Trophoblast cell (in vitro differentiated cells and primary cell): Measurements from ENCODE around the gene HDAC9.
"Not testable (repeated sequence)": the region's sequence is repeated elsewhere in the genome, so short reads cannot be mapped to it uniquely, and the experiment has no call there.

ENCODE experiments used
- DNase-seq, 2 donors: peaks; one replicate each; pipeline ENCODE4 v3.0.0-alpha.2; 2016
- H2AFZ ChIP-seq: 2 replicates; pipeline ENCODE4 v1.6.1; 2013; ENCODE audit warnings: low read length, moderate library complexity, mild to moderate bottlenecking; ENCODE audit not compliant: insufficient read depth, poor library complexity
- H2AK5ac ChIP-seq: 2 replicates; pipeline ENCODE4 v1.6.1; 2013; ENCODE audit warnings: mild to moderate bottlenecking, low read length
- H2BK120ac ChIP-seq: 2 replicates; pipeline ENCODE4 v1.6.1; 2013; ENCODE audit warnings: low read length, mild to moderate bottlenecking, moderate library complexity; ENCODE audit not compliant: insufficient read depth, poor library complexity
- H2BK12ac ChIP-seq: 2 replicates; pipeline ENCODE4 v1.6.1; 2013; ENCODE audit warnings: mild to moderate bottlenecking, low read length, moderate library complexity
- H2BK5ac ChIP-seq: 2 replicates; pipeline ENCODE4 v1.6.1; 2013; ENCODE audit warnings: low read length, low read depth, moderate library complexity, mild to moderate bottlenecking; ENCODE audit not compliant: poor library complexity
- H3K14ac ChIP-seq: 2 replicates; pipeline ENCODE4 v1.6.1; 2013; ENCODE audit warnings: mild to moderate bottlenecking, low read length
- H3K18ac ChIP-seq: 2 replicates; pipeline ENCODE4 v1.6.1; 2013; ENCODE audit warnings: mild to moderate bottlenecking, low read length
- H3K23ac ChIP-seq: 2 replicates; pipeline ENCODE4 v1.6.1; 2013; ENCODE audit warnings: low read length
- H3K27ac ChIP-seq: 2 replicates; pipeline ENCODE4 v1.5.1; 2013; ENCODE audit warnings: low read depth, mild to moderate bottlenecking, inconsistent platforms, low read length, moderate library complexity
- H3K27me3 ChIP-seq: 2 replicates; pipeline ENCODE4 v1.6.1; 2013; ENCODE audit warnings: inconsistent platforms, mild to moderate bottlenecking, low read length, moderate library complexity; ENCODE audit not compliant: insufficient read depth
- H3K36me3 ChIP-seq, 2 experiments: 1 replicate in 1 of 2; 2 replicates in 1 of 2; pipeline ENCODE4 v1.6.1; 2013; ENCODE audit warnings: low read length in 2 of 2, mild to moderate bottlenecking in 2 of 2, moderate library complexity in 1 of 2; ENCODE audit not compliant: insufficient read depth in 2 of 2, control insufficient read depth in 1 of 2
- H3K4ac ChIP-seq: 2 replicates; pipeline ENCODE4 v1.6.1; 2013; ENCODE audit warnings: low read depth, mild to moderate bottlenecking, low read length, moderate library complexity
- H3K4me1 ChIP-seq, 2 experiments: 1 replicate in 1 of 2; 2 replicates in 1 of 2; pipeline ENCODE4 v1.6.1; 2013; ENCODE audit warnings: low read length in 2 of 2, mild to moderate bottlenecking in 2 of 2, moderate library complexity in 1 of 2; ENCODE audit not compliant: insufficient read depth in 2 of 2, control insufficient read depth in 1 of 2
- H3K4me2 ChIP-seq: 2 replicates; pipeline ENCODE4 v1.6.1; 2013; ENCODE audit warnings: inconsistent platforms, mild to moderate bottlenecking, low read length, moderate library complexity
- H3K4me3 ChIP-seq: 2 replicates; pipeline ENCODE4 v1.5.1; 2013; ENCODE audit warnings: mild to moderate bottlenecking, low read depth, low read length, inconsistent platforms
- H3K79me1 ChIP-seq: one replicate; pipeline ENCODE4 v1.6.1; 2013; ENCODE audit warnings: low read length
- H3K79me2 ChIP-seq: 2 replicates; pipeline ENCODE4 v1.6.1; 2013; ENCODE audit warnings: low read length, mild to moderate bottlenecking; ENCODE audit not compliant: control insufficient read depth, insufficient read depth, poor library complexity
- H3K9ac ChIP-seq: 2 replicates; pipeline ENCODE4 v1.6.1; 2013; ENCODE audit warnings: mild to moderate bottlenecking, low read length
- H3K9me3 ChIP-seq: 2 replicates; pipeline ENCODE4 v1.6.1; 2013; ENCODE audit warnings: low read depth, mild to moderate bottlenecking, control low read depth, inconsistent platforms, low read length; ENCODE audit not compliant: insufficient read depth
- H4K12ac ChIP-seq: 2 replicates; pipeline ENCODE4 v1.6.1; 2013; ENCODE audit warnings: low read depth, mild to moderate bottlenecking, low read length, moderate library complexity
- H4K8ac ChIP-seq: 2 replicates; pipeline ENCODE4 v1.6.1; 2013; ENCODE audit warnings: low read depth, mild to moderate bottlenecking, low read length, moderate library complexity
- H4K91ac ChIP-seq: one replicate; pipeline ENCODE4 v1.6.1; 2013; ENCODE audit warnings: low read depth, mild to moderate bottlenecking, low read length, moderate library complexity
- WGBS: extraction: QIAGEN DNeasy Blood & Tissue Kit; methylation state at CpG from one replicate; pipeline ENCODE4 v1.1.7; 2013; ENCODE audit warnings: missing lambda C conversion rate; ENCODE audit not compliant: insufficient read length, insufficient coverage; ENCODE audit errors: extremely low coverage; 5-methylcytosine and 5-hydroxymethylcytosine counted together

Gene HDAC9

GRCh38 chr7:18721429-18721828, 225.9 kb downstream of the HDAC9 start:
- H3K4me3 ChIP-seq: no peak overlapping the region
- no peak overlapping the region for H2BK12ac ChIP-seq
- no peak overlapping the region for H3K23ac ChIP-seq
- H3K79me2 ChIP-seq: no peaks in the 10 kb centered on the region
- no peak overlapping the region for H3K27ac ChIP-seq
- H4K12ac ChIP-seq: no peak overlapping the region
- H3K4me2 ChIP-seq: no peak overlapping the region
- no peaks in the 10 kb centered on the region for H3K36me3 ChIP-seq
- no peaks in the 10 kb centered on the region for H3K4me1 ChIP-seq
- no peak overlapping the region for H4K91ac ChIP-seq
- no peak overlapping the region for H2AFZ ChIP-seq
- no peak overlapping the region for H3K18ac ChIP-seq
- H2BK120ac ChIP-seq: no peak overlapping the region
- DNase-seq: no peak
- H4K8ac ChIP-seq: no peak overlapping the region
- H2BK5ac ChIP-seq: no peak overlapping the region
- H2AK5ac ChIP-seq: no peak overlapping the region
- H3K9ac ChIP-seq: no peak overlapping the region
- H3K79me1 ChIP-seq: no peaks in the 10 kb centered on the region
- no CpG with 5 or more reads among the region's 5 CpGs for WGBS
- H3K4ac ChIP-seq: no peak overlapping the region
- no peaks in the 10 kb centered on the region for H3K9me3 ChIP-seq
- no peak overlapping the region for H3K14ac ChIP-seq
- no peaks in the 10 kb centered on the region for H3K27me3 ChIP-seq

- no peak overlapping the region for H3K27ac ChIP-seq
- no peak overlapping the region for H2BK120ac ChIP-seq
- no peaks in the 10 kb centered on the region for H3K79me2 ChIP-seq
- no peak overlapping the region for H3K18ac ChIP-seq
- H3K9me3 ChIP-seq: no peaks in the 10 kb centered on the region
- no peak overlapping the region for H2BK12ac ChIP-seq
- H3K14ac ChIP-seq: no peak overlapping the region
- H2AK5ac ChIP-seq: no peak overlapping the region
- H3K4me2 ChIP-seq: no peak overlapping the region
- no peaks in the 10 kb centered on the region for H3K36me3 ChIP-seq
- H3K9ac ChIP-seq: no peak overlapping the region
- H3K23ac ChIP-seq: no peak overlapping the region
- H4K91ac ChIP-seq: no peak overlapping the region
- no CpG with 5 or more reads among the region's 2 CpGs for WGBS
- H3K4me1 ChIP-seq: no peaks in the 10 kb centered on the region
- DNase-seq: no peak
- no peaks in the 10 kb centered on the region for H3K27me3 ChIP-seq
- no peak overlapping the region for H3K4ac ChIP-seq
- H4K12ac ChIP-seq: no peak overlapping the region
- H3K79me1 ChIP-seq: no peaks in the 10 kb centered on the region
- H3K4me3 ChIP-seq: no peak overlapping the region
- no peak overlapping the region for H2BK5ac ChIP-seq
- H2AFZ ChIP-seq: no peak overlapping the region
- H4K8ac ChIP-seq: no peak overlapping the region
These were observed 228.8 kb downstream of the HDAC9 start for GRCh38 chr7:18724318-18724717.

GRCh38 chr7:18727115-18727870, 231.7 kb downstream of the HDAC9 start:
- H3K27ac ChIP-seq: no peak overlapping the region
- H4K12ac ChIP-seq: no peak overlapping the region
- no peak overlapping the region for H2AK5ac ChIP-seq
- no peak overlapping the region for H2BK5ac ChIP-seq
- H3K79me1 ChIP-seq: no peaks in the 10 kb centered on the region
- no peaks in the 10 kb centered on the region for H3K79me2 ChIP-seq
- H4K8ac ChIP-seq: no peak overlapping the region
- no peak overlapping the region for H3K4me2 ChIP-seq
- no peak overlapping the region for H3K23ac ChIP-seq
- no peaks in the 10 kb centered on the region for H3K27me3 ChIP-seq
- no peak overlapping the region for H2BK12ac ChIP-seq
- H3K4ac ChIP-seq: no peak overlapping the region
- H3K9me3 ChIP-seq: no peaks in the 10 kb centered on the region
- no CpG with 5 or more reads among the region's 18 CpGs for WGBS
- H3K36me3 ChIP-seq: no peaks in the 10 kb centered on the region
- H3K9ac ChIP-seq: no peak overlapping the region
- H3K4me3 ChIP-seq: no peak overlapping the region
- no peak overlapping the region for H3K18ac ChIP-seq
- no peaks in the 10 kb centered on the region for H3K4me1 ChIP-seq
- H4K91ac ChIP-seq: no peak overlapping the region
- no peak overlapping the region for H2AFZ ChIP-seq
- DNase-seq: no peak
- no peak overlapping the region for H3K14ac ChIP-seq
- H2BK120ac ChIP-seq: no peak overlapping the region

GRCh38 chr7:18736012-18736411, 240.5 kb downstream of the HDAC9 start:
- not testable (repeated sequence) for DNase-seq

More at GRCh38 chr7:18736012-18736411, 240.5 kb downstream of the HDAC9 start:
- no CpG with 5 or more reads among the region's 2 CpGs for WGBS
- H3K4me2 ChIP-seq, H2BK12ac ChIP-seq, H3K18ac ChIP-seq, H4K12ac ChIP-seq, H3K9me3 ChIP-seq, H3K14ac ChIP-seq, H3K9ac ChIP-seq, H3K4me1 ChIP-seq, H3K4ac ChIP-seq, H3K23ac ChIP-seq, H3K4me3 ChIP-seq, H2AK5ac ChIP-seq, H2AFZ ChIP-seq, H4K91ac ChIP-seq, H2BK5ac ChIP-seq, H3K27ac ChIP-seq, H2BK120ac ChIP-seq, H4K8ac ChIP-seq, H3K79me2 ChIP-seq, H3K27me3 ChIP-seq, H3K36me3 ChIP-seq, H3K79me1 ChIP-seq: not testable (repeated sequence)
